Upper lobe of left lung (tissue), 4 donors: ENCODE data around the gene C5orf63.

Source experiments
- EP300 ChIP-seq, 4 donors: sonication (generic); formaldehyde crosslinking; IDR thresholded peaks; one replicate each; pipeline ENCODE4 v1.5.1; 2017; ENCODE audit warnings: antibody characterized with exemption in 4 of 4, control low read depth in 2 of 4
- TF ChIP-seq, protein P1 (sequence below), 6 experiments: fragments of 450-650 bp in 4 of 6; fragments of 200-600 bp in 2 of 6; sonication (generic) in 2 of 6; IDR thresholded peaks; one replicate each; pipeline ENCODE4 v1.5.1; 2016 to 2019; ENCODE audit warnings: antibody characterized with exemption in 6 of 6

DNA sequence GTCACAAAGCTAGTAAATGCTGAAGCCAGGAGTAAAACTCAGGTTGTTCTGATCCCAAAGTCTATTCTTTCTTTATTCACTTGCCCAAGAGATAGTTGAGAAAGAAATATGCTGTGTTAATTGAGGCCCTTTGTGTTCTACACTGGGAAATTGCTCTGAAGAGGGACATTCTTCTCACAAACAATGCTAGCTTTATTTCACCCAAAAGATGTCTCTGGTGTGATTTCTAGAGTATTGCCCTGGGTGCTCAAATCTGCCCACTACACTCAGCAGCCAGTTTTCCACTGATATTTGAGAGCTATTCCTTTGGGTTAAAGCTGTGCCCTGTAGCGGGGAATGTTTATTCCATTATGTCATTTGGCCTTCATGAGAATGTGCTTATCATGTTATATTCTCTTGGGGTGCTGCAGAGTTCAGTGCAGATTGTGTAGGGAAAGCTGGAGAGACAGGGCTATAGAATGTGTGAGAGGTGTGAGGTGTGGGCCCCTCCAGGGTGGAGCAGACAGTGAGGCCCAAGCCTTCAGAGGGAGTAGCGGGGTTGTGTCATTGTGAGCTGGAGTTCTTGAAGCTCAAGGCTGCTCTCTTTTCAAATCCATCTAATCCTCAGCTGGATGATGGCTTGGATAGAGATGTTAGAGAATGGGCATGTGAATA, 21.0 kb upstream of the C5orf63 start:
- TF ChIP-seq, protein P1, sequence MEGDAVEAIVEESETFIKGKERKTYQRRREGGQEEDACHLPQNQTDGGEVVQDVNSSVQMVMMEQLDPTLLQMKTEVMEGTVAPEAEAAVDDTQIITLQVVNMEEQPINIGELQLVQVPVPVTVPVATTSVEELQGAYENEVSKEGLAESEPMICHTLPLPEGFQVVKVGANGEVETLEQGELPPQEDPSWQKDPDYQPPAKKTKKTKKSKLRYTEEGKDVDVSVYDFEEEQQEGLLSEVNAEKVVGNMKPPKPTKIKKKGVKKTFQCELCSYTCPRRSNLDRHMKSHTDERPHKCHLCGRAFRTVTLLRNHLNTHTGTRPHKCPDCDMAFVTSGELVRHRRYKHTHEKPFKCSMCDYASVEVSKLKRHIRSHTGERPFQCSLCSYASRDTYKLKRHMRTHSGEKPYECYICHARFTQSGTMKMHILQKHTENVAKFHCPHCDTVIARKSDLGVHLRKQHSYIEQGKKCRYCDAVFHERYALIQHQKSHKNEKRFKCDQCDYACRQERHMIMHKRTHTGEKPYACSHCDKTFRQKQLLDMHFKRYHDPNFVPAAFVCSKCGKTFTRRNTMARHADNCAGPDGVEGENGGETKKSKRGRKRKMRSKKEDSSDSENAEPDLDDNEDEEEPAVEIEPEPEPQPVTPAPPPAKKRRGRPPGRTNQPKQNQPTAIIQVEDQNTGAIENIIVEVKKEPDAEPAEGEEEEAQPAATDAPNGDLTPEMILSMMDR (IDR thresholded peaks at IDR 0.05) = no peak
- TF ChIP-seq EP300 (IDR thresholded peaks at IDR 0.05) = no peak
